SK-N-SH treated with all-trans-retinoic acid at 6 μM for 48 hours (cell line): ENCODE results near the gene TXN2.

Source experiments
- ATAC-seq: fragments of 200-7000 bp; cut with Tn5 transposase; 3 replicates; pipeline ENCODE4 v1.9.1; 2020; ENCODE audit warnings: mild to moderate bottlenecking, moderate library complexity
- ARNTL ChIP-seq: fragments of 450-650 bp; formaldehyde crosslinking; IDR thresholded peaks from 2 replicates; pipeline ENCODE4 v1.5.0; 2020; ENCODE audit warnings: low read depth, mild to moderate bottlenecking, moderate library complexity, borderline replicate concordance
- BACH2 ChIP-seq: fragments of 250-450 bp; sonication (Bioruptor Pico); IDR thresholded peaks from 2 replicates; pipeline ENCODE4 v1.9.0; 2021; ENCODE audit warnings: mild to moderate bottlenecking, borderline replicate concordance
- CREB5 ChIP-seq: fragments of 250-450 bp; sonication (Bioruptor Pico); IDR thresholded peaks from 2 replicates; pipeline ENCODE4 v1.5.1; 2020; ENCODE audit warnings: low read depth, mild to moderate bottlenecking, moderate library complexity
- CSDC2 ChIP-seq: fragments of 250-450 bp; sonication (Bioruptor Pico); IDR thresholded peaks from 2 replicates; pipeline ENCODE4 v1.5.0; 2020; ENCODE audit warnings: mild to moderate bottlenecking, moderate library complexity
- CSRNP3 ChIP-seq: fragments of 250-450 bp; sonication (Bioruptor Pico); IDR thresholded peaks from 2 replicates; pipeline ENCODE4 v1.5.1; 2021; ENCODE audit warnings: mild to moderate bottlenecking, moderate library complexity
- ESRRG ChIP-seq: fragments of 250-450 bp; sonication (Bioruptor Pico); IDR thresholded peaks from 2 replicates; pipeline ENCODE4 v1.6.1; 2021; ENCODE audit warnings: mild to moderate bottlenecking
- GLIS3 ChIP-seq: fragments of 250-450 bp; sonication (Bioruptor Pico); IDR thresholded peaks from 2 replicates; pipeline ENCODE4 v1.5.0; 2020; ENCODE audit warnings: mild to moderate bottlenecking, moderate library complexity
- ISL1 ChIP-seq: fragments of 250-450 bp; sonication (Bioruptor Pico); IDR thresholded peaks from 2 replicates; pipeline ENCODE4 v2.1.2; 2022; ENCODE audit warnings: mild to moderate bottlenecking, moderate library complexity
- OSR1 ChIP-seq: fragments of 250-450 bp; sonication (Bioruptor Pico); IDR thresholded peaks from 2 replicates; pipeline ENCODE4 v1.8.0; 2022; ENCODE audit warnings: moderate library complexity, mild to moderate bottlenecking, inconsistent platforms
- POU6F1 ChIP-seq: fragments of 250-450 bp; sonication (Bioruptor Pico); IDR thresholded peaks from 2 replicates; pipeline ENCODE4 v1.8.0; 2021; ENCODE audit warnings: low read depth, mild to moderate bottlenecking, moderate library complexity, borderline replicate concordance
- PPARA ChIP-seq: fragments of 250-450 bp; sonication (Bioruptor Pico); IDR thresholded peaks from 2 replicates; pipeline ENCODE4 v1.5.0; 2020; ENCODE audit warnings: mild to moderate bottlenecking, borderline replicate concordance
- RARB ChIP-seq: fragments of 250-450 bp; sonication (Bioruptor Pico); IDR thresholded peaks from 2 replicates; pipeline ENCODE4 v1.8.0; 2021; ENCODE audit warnings: mild to moderate bottlenecking, moderate library complexity
- SNAI2 ChIP-seq: fragments of 250-450 bp; sonication (Bioruptor Pico); IDR thresholded peaks from 2 replicates; pipeline ENCODE4 v1.5.0; 2020; ENCODE audit warnings: mild to moderate bottlenecking, moderate library complexity
- TCF4 ChIP-seq: fragments of 250-450 bp; sonication (Bioruptor Pico); IDR thresholded peaks from 2 replicates; pipeline ENCODE4 v1.8.0; 2021; ENCODE audit warnings: mild to moderate bottlenecking, moderate library complexity, borderline replicate concordance
- TOX ChIP-seq: fragments of 250-450 bp; sonication (Bioruptor Pico); IDR thresholded peaks from 2 replicates; pipeline ENCODE4 v1.8.0; 2021; ENCODE audit warnings: mild to moderate bottlenecking, moderate library complexity, borderline replicate concordance
- TSHZ2 ChIP-seq: fragments of 250-450 bp; sonication (Bioruptor Pico); IDR thresholded peaks from 2 replicates; pipeline ENCODE4 v1.5.0; 2020; ENCODE audit warnings: mild to moderate bottlenecking, moderate library complexity
- ZFP3 ChIP-seq: fragments of 250-450 bp; sonication (Bioruptor Pico); IDR thresholded peaks from 2 replicates; pipeline ENCODE4 v1.5.0; 2020; ENCODE audit warnings: mild to moderate bottlenecking, moderate library complexity
- ZFP30 ChIP-seq: fragments of 450-650 bp; formaldehyde crosslinking; IDR thresholded peaks from 2 replicates; pipeline ENCODE4 v1.5.0; 2022; ENCODE audit warnings: mild to moderate bottlenecking, moderate library complexity
- ZNF565 ChIP-seq: fragments of 450-650 bp; formaldehyde crosslinking; conservative IDR thresholded peaks from 2 replicates; pipeline ENCODE4 v1.5.0; 2020; ENCODE audit warnings: low read depth, mild to moderate bottlenecking, moderate library complexity
- ZNF70 ChIP-seq: fragments of 450-650 bp; formaldehyde crosslinking; IDR thresholded peaks from 2 replicates; pipeline ENCODE4 v1.5.0; 2020; ENCODE audit warnings: mild to moderate bottlenecking, moderate library complexity
- ZNF8 ChIP-seq: fragments of 450-650 bp; formaldehyde crosslinking; IDR thresholded peaks from 2 replicates; pipeline ENCODE4 v1.5.0; 2020; ENCODE audit warnings: mild to moderate bottlenecking, moderate library complexity

TXN2 gene

GRCh38 chr22:36493690-36494110, 12.3 kb upstream of the TXN2 start:
- TF ChIP-seq PPARA (CRISPR knock-in tag): no peak
- no peak for TF ChIP-seq OSR1 (CRISPR knock-in tag)
- no peak for TF ChIP-seq GLIS3
- no peak for TF ChIP-seq TSHZ2 (CRISPR knock-in tag)
- TF ChIP-seq SNAI2: no peak
- no peak for TF ChIP-seq TOX
- no peak for TF ChIP-seq ZNF565 (CRISPR knock-in tag)
- no peak for TF ChIP-seq ZNF8 (CRISPR knock-in tag)
- TF ChIP-seq ISL1: no peak
- TF ChIP-seq BACH2: no peak
- no peak for TF ChIP-seq POU6F1 (CRISPR knock-in tag)
- no peak for TF ChIP-seq RARB (CRISPR knock-in tag)
- TF ChIP-seq ARNTL: no peak
- no peak for TF ChIP-seq CSDC2
- TF ChIP-seq ESRRG (CRISPR knock-in tag): no peak
- TF ChIP-seq TCF4 (CRISPR knock-in tag): no peak
- no peak for TF ChIP-seq ZFP3
- TF ChIP-seq ZFP30 (CRISPR knock-in tag): no peak
- TF ChIP-seq ZNF70 (CRISPR knock-in tag): no peak
- no peak for ATAC-seq

- TF ChIP-seq TOX (no peak), CREB5 (CRISPR knock-in tag) (no peak)
- no peak for ATAC-seq
Measured at GRCh38 chr22:36492109-36492508, 10.7 kb upstream of the TXN2 start.

- TF ChIP-seq ZNF565 (CRISPR knock-in tag) (no peak), PPARA (CRISPR knock-in tag) (no peak), CREB5 (CRISPR knock-in tag) (no peak), CSDC2 (no peak), BACH2 (no peak), GLIS3 (no peak), RARB (CRISPR knock-in tag) (no peak), ZFP30 (CRISPR knock-in tag) (no peak), OSR1 (CRISPR knock-in tag) (no peak), ISL1 (no peak), CSRNP3 (no peak), POU6F1 (CRISPR knock-in tag) (no peak), TCF4 (CRISPR knock-in tag) (no peak)
- ATAC-seq: no peak
Measured at GRCh38 chr22:36491155-36491554, 9.7 kb upstream of the TXN2 start.
